Neural cell (in vitro differentiated cells): ENCODE measurements around the gene STEAP4. TPM values are rescaled to one million over a fixed set of nuclear protein-coding genes. Genes with fewer than 3 reads are reported as not detected.

Experiments used
- H2AFZ ChIP-seq: fragments of 200-600, 300-800 bp; sonication (generic), shearing (Covaris generic); 2 replicates; pipeline ENCODE4 v1.6.0; 2014; ENCODE audit warnings: low read depth, mild to moderate bottlenecking, antibody characterized with exemption, low read length, moderate library complexity
- H3F3A ChIP-seq: fragments of 200-600 bp; shearing (Covaris generic); 2 replicates; pipeline ENCODE4 v1.6.1; 2016; ENCODE audit warnings: mild to moderate bottlenecking, moderate library complexity, mixed read lengths, antibody characterized with exemption, low read length; ENCODE audit not compliant: insufficient read depth, poor library complexity, severe bottlenecking
- H3K27ac ChIP-seq: fragments of 200-600, 300-800 bp; sonication (generic), shearing (Covaris generic); 2 replicates; pipeline ENCODE4 v1.5.1; 2014; ENCODE audit warnings: mild to moderate bottlenecking, low read length, moderate library complexity
- H3K27me3 ChIP-seq: fragments of 300-800, 200-600 bp; sonication (generic), shearing (Covaris generic); 2 replicates; pipeline ENCODE4 v1.6.0; 2014; ENCODE audit warnings: mild to moderate bottlenecking, low read depth, low read length, moderate library complexity; ENCODE audit not compliant: insufficient read depth
- H3K36me3 ChIP-seq: fragments of 300-800, 200-600 bp; sonication (generic), shearing (Covaris generic); 2 replicates; pipeline ENCODE4 v1.5.1; 2014; ENCODE audit warnings: mild to moderate bottlenecking, antibody characterized with exemption, low read length, moderate library complexity; ENCODE audit not compliant: insufficient read depth
- H3K4me2 ChIP-seq: fragments of 300-800, 200-600 bp; sonication (generic), shearing (Covaris generic); 2 replicates; pipeline ENCODE4 v1.6.0; 2014; ENCODE audit warnings: mild to moderate bottlenecking, low read length
- H3K4me3 ChIP-seq: fragments of 300-800, 200-600 bp; sonication (generic), shearing (Covaris generic); 2 replicates; pipeline ENCODE4 v1.5.1; 2014; ENCODE audit warnings: mild to moderate bottlenecking, low read length, moderate library complexity
- H3K79me2 ChIP-seq: fragments of 200-600 bp; shearing (Covaris generic); replicated peaks from 2 replicates; pipeline ENCODE4 v1.6.0; 2014; ENCODE audit warnings: mild to moderate bottlenecking, low read length, moderate library complexity; ENCODE audit not compliant: insufficient read depth
- H3K9ac ChIP-seq: fragments of 300-800, 200-600 bp; sonication (generic), shearing (Covaris generic); 2 replicates; pipeline ENCODE4 v1.6.1; 2016; ENCODE audit warnings: mild to moderate bottlenecking, low read length, mixed read lengths
- H3K9me2 ChIP-seq: fragments of 200-600 bp; shearing (Covaris generic); 2 replicates; pipeline ENCODE4 v1.6.1; 2016; ENCODE audit warnings: mild to moderate bottlenecking, low read length, mixed read lengths; ENCODE audit not compliant: insufficient read depth
- H3K9me3 ChIP-seq: fragments of 200-600, 300-800 bp; sonication (generic), shearing (Covaris generic); 2 replicates; pipeline ENCODE4 v1.6.1; 2016; ENCODE audit warnings: mild to moderate bottlenecking, mixed run types, low read length, moderate library complexity, mixed read lengths
- H4K20me1 ChIP-seq: fragments of 200-600 bp; shearing (Covaris generic); 2 replicates; pipeline ENCODE4 v1.6.1; 2016; ENCODE audit warnings: mild to moderate bottlenecking, mixed run types; ENCODE audit not compliant: insufficient read depth
- CTCF ChIP-seq: fragments of 450-650 bp; IDR thresholded peaks from 2 replicates; pipeline ENCODE4 v1.5.1; 2014; ENCODE audit warnings: antibody characterized with exemption, mild to moderate bottlenecking, moderate library complexity; ENCODE audit not compliant: poor library complexity, severe bottlenecking
- EP300 ChIP-seq: fragments of 450-650 bp; conservative IDR thresholded peaks from 2 replicates; pipeline ENCODE4 v1.6.1; 2014; ENCODE audit warnings: antibody characterized with exemption, mild to moderate bottlenecking, moderate library complexity; ENCODE audit not compliant: poor library complexity, severe bottlenecking
- EZH2 ChIP-seq: fragments of 200-600, 300-800 bp; shearing (Covaris generic), sonication (generic); IDR thresholded peaks from 2 replicates; pipeline ENCODE4 v1.6.1; 2014; ENCODE audit warnings: antibody characterized with exemption, low read length, borderline replicate concordance, mild to moderate bottlenecking; ENCODE audit not compliant: insufficient read depth, poor library complexity, severe bottlenecking
- MXI1 ChIP-seq: fragments of 450-650 bp; conservative IDR thresholded peaks from 2 replicates; pipeline ENCODE4 v1.6.1; 2014; ENCODE audit warnings: antibody characterized with exemption, mild to moderate bottlenecking; ENCODE audit not compliant: poor library complexity, severe bottlenecking
- POLR2AphosphoS5 ChIP-seq: IDR thresholded peaks from 2 replicates; pipeline ENCODE4 v1.6.1; 2012
- RAD21 ChIP-seq: fragments of 450-650 bp; conservative IDR thresholded peaks from 2 replicates; pipeline ENCODE4 v1.6.1; 2014; ENCODE audit warnings: antibody characterized with exemption, mild to moderate bottlenecking, moderate library complexity
- REST ChIP-seq: IDR thresholded peaks from 2 replicates; pipeline ENCODE4 v1.6.1; 2012; ENCODE audit warnings: borderline replicate concordance
- SMC3 ChIP-seq: fragments of 450-650 bp; conservative IDR thresholded peaks from 2 replicates; pipeline ENCODE4 v1.6.1; 2014; ENCODE audit warnings: antibody characterized with exemption, mild to moderate bottlenecking, moderate library complexity; ENCODE audit not compliant: poor library complexity
- TAF1 ChIP-seq: IDR thresholded peaks from 2 replicates; pipeline ENCODE4 v1.6.1; 2012; ENCODE audit warnings: low read depth
- polyA plus RNA-seq: library from polyadenylated mRNA; depleted of rRNA; stranded (reverse); fragments of >200 nt; gene quantifications from 2 replicates; pipeline ENCODE4 v1.2.3, GENCODE V29; 2014

STEAP4 gene
- polyA plus RNA-seq, 1 donor from 2014 or later: not detected

GRCh38 chr7:88299126-88299525 is 7.6 kb downstream of the STEAP4 start:
- no peak overlapping the region for H3K9ac ChIP-seq
- TF ChIP-seq RAD21 (no peak), MXI1 (no peak), EP300 (no peak), SMC3 (no peak), REST (no peak), CTCF (no peak), POLR2AphosphoS5 (no peak), TAF1 (no peak)
- H2AFZ ChIP-seq: no peak overlapping the region

GRCh38 chr7:88293866-88294265 is 12.8 kb downstream of the STEAP4 start:
- H4K20me1 ChIP-seq: no peaks in the 10 kb centered on the region
- H3K79me2 ChIP-seq: no peaks in the 10 kb centered on the region
- TF ChIP-seq TAF1 (no peak), POLR2AphosphoS5 (no peak), CTCF (no peak), EP300 (no peak), SMC3 (no peak), EZH2 (no peak), RAD21 (no peak), MXI1 (no peak)
- no peak overlapping the region for H3K27ac ChIP-seq
- no peaks in the 10 kb centered on the region for H3K27me3 ChIP-seq
- no peak overlapping the region for H3K4me2 ChIP-seq
- no peaks in the 10 kb centered on the region for H3K36me3 ChIP-seq
- H3K9ac ChIP-seq: no peak overlapping the region
- H3K4me3 ChIP-seq: no peak overlapping the region
- H3F3A ChIP-seq: no peaks in the 10 kb centered on the region
- no peaks in the 10 kb centered on the region for H3K9me3 ChIP-seq
- no peaks in the 10 kb centered on the region for H3K9me2 ChIP-seq
- H2AFZ ChIP-seq: no peak overlapping the region

More at GRCh38 chr7:88299126-88299525, 7.6 kb downstream of the STEAP4 start:
- Histone ChIP-seq H3K27me3 (no peaks in the 10 kb centered on the region), H3K4me3 (no peak overlapping the region), H3F3A (no peaks in the 10 kb centered on the region), H3K9me3 (no peaks in the 10 kb centered on the region), H3K4me2 (no peak overlapping the region), H3K27ac (no peak overlapping the region), H3K79me2 (no peaks in the 10 kb centered on the region), H3K36me3 (no peaks in the 10 kb centered on the region), H4K20me1 (no peaks in the 10 kb centered on the region), H3K9me2 (no peaks in the 10 kb centered on the region)
